AG04450 (cell line): ENCODE measurements around the gene MRPL20. TPM values are rescaled to one million over a fixed set of nuclear protein-coding genes. Genes with fewer than 3 reads are reported as not detected.
A peak's percentile ranks its signal among the peaks of the same experiment; 100 is the strongest.

Experiments
- CTCF ChIA-PET: fragments of 300-600, 350-600 bp; formaldehyde crosslinking; extraction: SDS; loops from one replicate; lab custom pipeline; 2022; ENCODE audit warnings: antibody characterized with exemption, inconsistent platforms; lab: Charles Lee
- POLR2A ChIA-PET: fragments of 350-600 bp; formaldehyde crosslinking; extraction: SDS; loops from one replicate; lab custom pipeline; 2021; ENCODE audit warnings: antibody characterized with exemption, inconsistent platforms; lab: Yijun Ruan, JAX
- DNase-seq: peaks from one replicate; pipeline ENCODE4 v3.0.0-alpha.2; 2011; ENCODE audit warnings: low read depth, low spot score
- H3K27ac ChIP-seq: one replicate; pipeline ENCODE4 v1.5.1; 2012; ENCODE audit warnings: low read depth, low read length, control low read depth
- H3K27me3 ChIP-seq: one replicate; pipeline ENCODE4 v1.6.0; 2012; ENCODE audit warnings: low read length; ENCODE audit not compliant: control insufficient read depth, insufficient read depth
- H3K4me3 ChIP-seq: 2 replicates; pipeline ENCODE4 v1.5.1; 2011; ENCODE audit warnings: mild to moderate bottlenecking, low read depth, low read length, control low read depth
- H3K9me3 ChIP-seq: 2 replicates; pipeline ENCODE4 v1.5.1; 2012; ENCODE audit warnings: low read length; ENCODE audit not compliant: control insufficient read depth, insufficient read depth
- polyA plus RNA-seq: library from polyadenylated mRNA; depleted of rRNA; stranded (reverse); fragments of >200 nt; gene quantifications from 2 replicates; pipeline ENCODE4 v1.2.3, GENCODE V29; 2011
- TF ChIP-seq, protein P1 (sequence below): IDR thresholded peaks from 2 replicates; pipeline ENCODE4 v1.5.1; 2011; ENCODE audit warnings: low read depth, low read length, control low read depth, inconsistent platforms

MRPL20 gene
- polyA plus RNA-seq, 1 experiment: 140 TPM

GRCh38 chr1:1437904-1438376 is 30.8 kb upstream of the MRPL20 start:
- Histone ChIP-seq H3K9me3 (no peaks in the 10 kb centered on the region; the same call in 1 of the 2 replicates), H3K27me3 (no peaks in the 10 kb centered on the region), H3K27ac (no peak overlapping the region), H3K4me3 (no peak overlapping the region)
- TF ChIP-seq, protein P1, sequence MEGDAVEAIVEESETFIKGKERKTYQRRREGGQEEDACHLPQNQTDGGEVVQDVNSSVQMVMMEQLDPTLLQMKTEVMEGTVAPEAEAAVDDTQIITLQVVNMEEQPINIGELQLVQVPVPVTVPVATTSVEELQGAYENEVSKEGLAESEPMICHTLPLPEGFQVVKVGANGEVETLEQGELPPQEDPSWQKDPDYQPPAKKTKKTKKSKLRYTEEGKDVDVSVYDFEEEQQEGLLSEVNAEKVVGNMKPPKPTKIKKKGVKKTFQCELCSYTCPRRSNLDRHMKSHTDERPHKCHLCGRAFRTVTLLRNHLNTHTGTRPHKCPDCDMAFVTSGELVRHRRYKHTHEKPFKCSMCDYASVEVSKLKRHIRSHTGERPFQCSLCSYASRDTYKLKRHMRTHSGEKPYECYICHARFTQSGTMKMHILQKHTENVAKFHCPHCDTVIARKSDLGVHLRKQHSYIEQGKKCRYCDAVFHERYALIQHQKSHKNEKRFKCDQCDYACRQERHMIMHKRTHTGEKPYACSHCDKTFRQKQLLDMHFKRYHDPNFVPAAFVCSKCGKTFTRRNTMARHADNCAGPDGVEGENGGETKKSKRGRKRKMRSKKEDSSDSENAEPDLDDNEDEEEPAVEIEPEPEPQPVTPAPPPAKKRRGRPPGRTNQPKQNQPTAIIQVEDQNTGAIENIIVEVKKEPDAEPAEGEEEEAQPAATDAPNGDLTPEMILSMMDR: no peak
- ChIA-PET POLR2A (interaction anchor here (1.2 kb wide), 1 partner anchor 39 kb away, joined by 3 read pairs; the partner anchor contains the start of gene CCNL2), CTCF (no interaction called here)
- no peak for DNase-seq

DNA sequence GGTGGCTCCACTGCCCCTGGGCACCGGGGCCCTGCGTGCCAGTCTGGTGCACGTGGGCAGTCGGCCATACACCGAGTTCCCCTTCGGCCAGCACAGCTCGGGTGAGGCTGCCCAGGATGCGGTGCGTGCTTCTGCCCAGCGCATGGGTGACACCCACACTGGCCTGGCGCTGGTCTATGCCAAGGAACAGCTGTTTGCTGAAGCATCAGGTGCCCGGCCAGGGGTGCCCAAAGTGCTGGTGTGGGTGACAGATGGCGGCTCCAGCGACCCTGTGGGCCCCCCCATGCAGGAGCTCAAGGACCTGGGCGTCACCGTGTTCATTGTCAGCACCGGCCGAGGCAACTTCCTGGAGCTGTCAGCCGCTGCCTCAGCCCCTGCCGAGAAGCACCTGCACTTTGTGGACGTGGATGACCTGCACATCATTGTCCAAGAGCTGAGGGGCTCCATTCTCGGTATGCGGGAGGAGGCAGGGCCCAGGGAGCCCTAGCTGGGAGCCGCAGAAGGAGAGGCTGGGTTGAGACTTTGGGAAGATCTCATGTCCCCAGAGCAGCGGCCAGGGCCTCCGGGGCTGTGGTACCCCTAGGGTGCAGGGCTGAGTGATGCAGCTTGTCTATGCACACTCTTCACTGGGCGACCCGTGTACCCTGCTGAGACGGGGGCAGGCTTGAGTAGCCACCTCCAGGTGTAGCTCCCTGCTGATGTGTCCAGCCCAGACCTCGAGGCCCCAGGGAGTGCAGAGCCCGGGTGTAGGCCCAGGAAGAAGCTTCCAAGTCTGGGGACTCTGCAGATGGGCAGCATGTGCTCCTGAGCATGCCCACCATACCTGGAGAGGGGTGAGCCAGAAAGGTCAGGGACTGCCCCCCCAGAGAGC is 30.2 kb upstream of the MRPL20 start:
- Histone ChIP-seq H3K27me3 (no peaks in the 10 kb centered on the region), H3K4me3 (no peak overlapping the region), H3K9me3 (no peaks in the 10 kb centered on the region; the same call in 1 of the 2 replicates), H3K27ac (no peak overlapping the region)
- ChIA-PET CTCF (interaction anchor here (0.9 to 1.1 kb wide), 2 partner anchors 38 to 67 kb away, joined by 3 read pairs; partner anchors contain the start of gene CCNL2), POLR2A (interaction anchor here (1.2 kb wide), 1 partner anchor 38 kb away, joined by 3 read pairs; the partner anchor contains the start of gene CCNL2)
- no peak for DNase-seq
- TF ChIP-seq, protein P1: no peak

DNA sequence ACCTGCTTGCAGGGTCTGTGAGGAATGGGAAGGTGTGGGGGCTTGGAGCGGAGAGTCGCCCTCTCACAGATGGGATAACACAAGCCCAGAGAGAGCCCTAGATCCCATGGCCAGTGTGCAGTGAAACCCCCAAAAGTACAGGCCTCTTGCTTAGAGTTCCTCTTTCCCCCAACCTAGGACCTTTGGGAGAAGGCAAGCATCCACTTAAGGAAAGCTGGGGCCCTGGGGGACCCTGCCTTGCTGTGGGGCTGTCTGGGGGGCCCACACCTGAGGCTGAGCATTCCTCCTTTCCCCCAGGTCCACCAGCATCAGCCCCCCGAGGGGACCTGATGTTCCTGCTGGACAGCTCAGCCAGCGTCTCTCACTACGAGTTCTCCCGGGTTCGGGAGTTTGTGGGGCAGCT is 29.5 kb upstream of the MRPL20 start:
- DNase-seq: no peak
- no peak overlapping the region for H3K4me3 ChIP-seq
- no peak overlapping the region for H3K27ac ChIP-seq
- POLR2A ChIA-PET: interaction anchor here (1.2 kb wide), 1 partner anchor 38 kb away, joined by 3 read pairs; the partner anchor contains the start of gene CCNL2
- TF ChIP-seq, protein P1: no peak
- no peaks in the 10 kb centered on the region; the same call in 1 of the 2 replicates for H3K9me3 ChIP-seq
- no peaks in the 10 kb centered on the region for H3K27me3 ChIP-seq
- CTCF ChIA-PET: interaction anchor here (0.9 to 1.1 kb wide), 2 partner anchors 37 to 68 kb away, joined by 3 read pairs; partner anchors contain the start of gene CCNL2

DNA sequence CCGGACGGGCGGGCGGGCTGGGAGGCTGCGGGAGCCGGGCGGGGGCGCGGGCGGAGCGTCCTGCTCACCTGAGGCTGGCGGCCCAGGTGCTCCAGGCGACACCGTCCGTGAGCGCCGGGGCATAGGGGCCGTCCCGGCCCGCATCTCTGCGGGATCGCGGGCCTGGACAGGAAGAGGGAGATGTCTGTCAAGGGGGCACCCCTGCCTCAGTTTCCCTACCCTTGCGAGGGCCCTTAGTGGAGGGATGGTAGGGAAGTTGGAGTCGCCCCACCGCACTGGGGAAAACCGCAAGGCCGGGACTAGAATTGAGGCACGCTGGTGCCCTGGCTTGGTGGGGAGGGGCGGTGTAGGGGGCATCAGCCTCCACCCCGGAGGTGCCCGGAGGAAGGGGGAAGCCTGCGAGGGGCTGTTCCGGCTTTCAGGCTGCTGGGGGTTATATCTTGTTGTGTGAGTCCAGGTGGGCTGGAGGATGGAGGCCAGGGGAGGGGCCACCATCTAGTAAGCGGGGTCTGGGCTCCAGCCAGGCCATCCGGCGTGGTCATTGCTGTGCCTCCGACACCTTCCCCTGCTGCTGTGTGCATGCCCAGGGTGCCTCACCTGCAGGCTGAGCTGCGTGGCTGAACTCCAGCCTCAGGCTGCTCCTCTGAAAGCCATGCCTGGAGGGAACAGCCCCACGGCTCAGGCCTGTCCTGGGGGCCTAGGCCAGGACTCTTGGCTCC is 29.0 kb upstream of the MRPL20 start:
- no peak for DNase-seq
- H3K27ac ChIP-seq: no peak overlapping the region
- no peaks in the 10 kb centered on the region for H3K27me3 ChIP-seq
- H3K9me3 ChIP-seq: no peaks in the 10 kb centered on the region; the same call in 1 of the 2 replicates
- H3K4me3 ChIP-seq: peak overlapping the region; percentile 50
- CTCF ChIA-PET: interaction anchor here (0.9 kb wide), 1 partner anchor 37 kb away, joined by 3 read pairs; the partner anchor contains the start of gene CCNL2
- TF ChIP-seq, protein P1: no peak
- POLR2A ChIA-PET: no interaction called here
